ENCODE results near the gene GNG14. TPM values are rescaled to one million over a fixed set of nuclear protein-coding genes. Genes with fewer than 3 reads are reported as not detected.

GNG14 gene
- total and polyA plus RNA-seq, 2 of the 13 experiments (the other 11 are each of a cell fraction or from before 2014, with no cell fraction given): not detected

GRCh38 chr19:12681074-12681987 is 6.5 kb upstream of the GNG14 start, which contains the start of gene DHPS (continued):
- TF ChIP-seq, protein P1, sequence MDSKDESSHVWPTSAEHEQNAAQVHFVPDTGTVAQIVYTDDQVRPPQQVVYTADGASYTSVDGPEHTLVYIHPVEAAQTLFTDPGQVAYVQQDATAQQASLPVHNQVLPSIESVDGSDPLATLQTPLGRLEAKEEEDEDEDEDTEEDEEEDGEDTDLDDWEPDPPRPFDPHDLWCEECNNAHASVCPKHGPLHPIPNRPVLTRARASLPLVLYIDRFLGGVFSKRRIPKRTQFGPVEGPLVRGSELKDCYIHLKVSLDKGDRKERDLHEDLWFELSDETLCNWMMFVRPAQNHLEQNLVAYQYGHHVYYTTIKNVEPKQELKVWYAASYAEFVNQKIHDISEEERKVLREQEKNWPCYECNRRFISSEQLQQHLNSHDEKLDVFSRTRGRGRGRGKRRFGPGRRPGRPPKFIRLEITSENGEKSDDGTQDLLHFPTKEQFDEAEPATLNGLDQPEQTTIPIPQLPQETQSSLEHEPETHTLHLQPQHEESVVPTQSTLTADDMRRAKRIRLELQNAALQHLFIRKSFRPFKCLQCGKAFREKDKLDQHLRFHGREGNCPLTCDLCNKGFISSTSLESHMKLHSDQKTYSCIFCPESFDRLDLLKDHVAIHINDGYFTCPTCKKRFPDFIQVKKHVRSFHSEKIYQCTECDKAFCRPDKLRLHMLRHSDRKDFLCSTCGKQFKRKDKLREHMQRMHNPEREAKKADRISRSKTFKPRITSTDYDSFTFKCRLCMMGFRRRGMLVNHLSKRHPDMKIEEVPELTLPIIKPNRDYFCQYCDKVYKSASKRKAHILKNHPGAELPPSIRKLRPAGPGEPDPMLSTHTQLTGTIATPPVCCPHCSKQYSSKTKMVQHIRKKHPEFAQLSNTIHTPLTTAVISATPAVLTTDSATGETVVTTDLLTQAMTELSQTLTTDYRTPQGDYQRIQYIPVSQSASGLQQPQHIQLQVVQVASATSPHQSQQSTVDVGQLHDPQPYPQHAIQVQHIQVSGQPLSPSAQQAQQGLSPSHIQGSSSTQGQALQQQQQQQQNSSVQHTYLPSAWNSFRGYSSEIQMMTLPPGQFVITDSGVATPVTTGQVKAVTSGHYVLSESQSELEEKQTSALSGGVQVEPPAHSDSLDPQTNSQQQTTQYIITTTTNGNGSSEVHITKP (CRISPR knock-in tag; IDR thresholded peaks at IDR 0.05; ENCODE audit: low read depth): peak; percentile 41; the same call in 1 of the 2 replicates
- TF ChIP-seq RFX1 (IDR thresholded peaks at IDR 0.05) (no peak), SP4 (CRISPR knock-in tag; IDR thresholded peaks at IDR 0.05) (peak; percentile 52; the same call in 1 of the 2 replicates), ZNF710 (CRISPR knock-in tag; IDR thresholded peaks at IDR 0.05; ENCODE audit: borderline replicate concordance) (no peak), RNF2 (conservative IDR thresholded peaks at IDR 0.05; ENCODE audit: low read depth) (peak; percentile 84), HDAC6 (IDR thresholded peaks at IDR 0.05; ENCODE audit: low read depth, low read length) (no peak), TCF7L2 (IDR thresholded peaks at IDR 0.05; ENCODE audit: low read depth, low read length) (no peak)
- TF ChIP-seq, protein P2, sequence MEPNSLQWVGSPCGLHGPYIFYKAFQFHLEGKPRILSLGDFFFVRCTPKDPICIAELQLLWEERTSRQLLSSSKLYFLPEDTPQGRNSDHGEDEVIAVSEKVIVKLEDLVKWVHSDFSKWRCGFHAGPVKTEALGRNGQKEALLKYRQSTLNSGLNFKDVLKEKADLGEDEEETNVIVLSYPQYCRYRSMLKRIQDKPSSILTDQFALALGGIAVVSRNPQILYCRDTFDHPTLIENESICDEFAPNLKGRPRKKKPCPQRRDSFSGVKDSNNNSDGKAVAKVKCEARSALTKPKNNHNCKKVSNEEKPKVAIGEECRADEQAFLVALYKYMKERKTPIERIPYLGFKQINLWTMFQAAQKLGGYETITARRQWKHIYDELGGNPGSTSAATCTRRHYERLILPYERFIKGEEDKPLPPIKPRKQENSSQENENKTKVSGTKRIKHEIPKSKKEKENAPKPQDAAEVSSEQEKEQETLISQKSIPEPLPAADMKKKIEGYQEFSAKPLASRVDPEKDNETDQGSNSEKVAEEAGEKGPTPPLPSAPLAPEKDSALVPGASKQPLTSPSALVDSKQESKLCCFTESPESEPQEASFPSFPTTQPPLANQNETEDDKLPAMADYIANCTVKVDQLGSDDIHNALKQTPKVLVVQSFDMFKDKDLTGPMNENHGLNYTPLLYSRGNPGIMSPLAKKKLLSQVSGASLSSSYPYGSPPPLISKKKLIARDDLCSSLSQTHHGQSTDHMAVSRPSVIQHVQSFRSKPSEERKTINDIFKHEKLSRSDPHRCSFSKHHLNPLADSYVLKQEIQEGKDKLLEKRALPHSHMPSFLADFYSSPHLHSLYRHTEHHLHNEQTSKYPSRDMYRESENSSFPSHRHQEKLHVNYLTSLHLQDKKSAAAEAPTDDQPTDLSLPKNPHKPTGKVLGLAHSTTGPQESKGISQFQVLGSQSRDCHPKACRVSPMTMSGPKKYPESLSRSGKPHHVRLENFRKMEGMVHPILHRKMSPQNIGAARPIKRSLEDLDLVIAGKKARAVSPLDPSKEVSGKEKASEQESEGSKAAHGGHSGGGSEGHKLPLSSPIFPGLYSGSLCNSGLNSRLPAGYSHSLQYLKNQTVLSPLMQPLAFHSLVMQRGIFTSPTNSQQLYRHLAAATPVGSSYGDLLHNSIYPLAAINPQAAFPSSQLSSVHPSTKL (CRISPR knock-in tag; IDR thresholded peaks at IDR 0.05): no peak; the same call in 1 of the 2 replicates
- TF ChIP-seq, protein P3, sequence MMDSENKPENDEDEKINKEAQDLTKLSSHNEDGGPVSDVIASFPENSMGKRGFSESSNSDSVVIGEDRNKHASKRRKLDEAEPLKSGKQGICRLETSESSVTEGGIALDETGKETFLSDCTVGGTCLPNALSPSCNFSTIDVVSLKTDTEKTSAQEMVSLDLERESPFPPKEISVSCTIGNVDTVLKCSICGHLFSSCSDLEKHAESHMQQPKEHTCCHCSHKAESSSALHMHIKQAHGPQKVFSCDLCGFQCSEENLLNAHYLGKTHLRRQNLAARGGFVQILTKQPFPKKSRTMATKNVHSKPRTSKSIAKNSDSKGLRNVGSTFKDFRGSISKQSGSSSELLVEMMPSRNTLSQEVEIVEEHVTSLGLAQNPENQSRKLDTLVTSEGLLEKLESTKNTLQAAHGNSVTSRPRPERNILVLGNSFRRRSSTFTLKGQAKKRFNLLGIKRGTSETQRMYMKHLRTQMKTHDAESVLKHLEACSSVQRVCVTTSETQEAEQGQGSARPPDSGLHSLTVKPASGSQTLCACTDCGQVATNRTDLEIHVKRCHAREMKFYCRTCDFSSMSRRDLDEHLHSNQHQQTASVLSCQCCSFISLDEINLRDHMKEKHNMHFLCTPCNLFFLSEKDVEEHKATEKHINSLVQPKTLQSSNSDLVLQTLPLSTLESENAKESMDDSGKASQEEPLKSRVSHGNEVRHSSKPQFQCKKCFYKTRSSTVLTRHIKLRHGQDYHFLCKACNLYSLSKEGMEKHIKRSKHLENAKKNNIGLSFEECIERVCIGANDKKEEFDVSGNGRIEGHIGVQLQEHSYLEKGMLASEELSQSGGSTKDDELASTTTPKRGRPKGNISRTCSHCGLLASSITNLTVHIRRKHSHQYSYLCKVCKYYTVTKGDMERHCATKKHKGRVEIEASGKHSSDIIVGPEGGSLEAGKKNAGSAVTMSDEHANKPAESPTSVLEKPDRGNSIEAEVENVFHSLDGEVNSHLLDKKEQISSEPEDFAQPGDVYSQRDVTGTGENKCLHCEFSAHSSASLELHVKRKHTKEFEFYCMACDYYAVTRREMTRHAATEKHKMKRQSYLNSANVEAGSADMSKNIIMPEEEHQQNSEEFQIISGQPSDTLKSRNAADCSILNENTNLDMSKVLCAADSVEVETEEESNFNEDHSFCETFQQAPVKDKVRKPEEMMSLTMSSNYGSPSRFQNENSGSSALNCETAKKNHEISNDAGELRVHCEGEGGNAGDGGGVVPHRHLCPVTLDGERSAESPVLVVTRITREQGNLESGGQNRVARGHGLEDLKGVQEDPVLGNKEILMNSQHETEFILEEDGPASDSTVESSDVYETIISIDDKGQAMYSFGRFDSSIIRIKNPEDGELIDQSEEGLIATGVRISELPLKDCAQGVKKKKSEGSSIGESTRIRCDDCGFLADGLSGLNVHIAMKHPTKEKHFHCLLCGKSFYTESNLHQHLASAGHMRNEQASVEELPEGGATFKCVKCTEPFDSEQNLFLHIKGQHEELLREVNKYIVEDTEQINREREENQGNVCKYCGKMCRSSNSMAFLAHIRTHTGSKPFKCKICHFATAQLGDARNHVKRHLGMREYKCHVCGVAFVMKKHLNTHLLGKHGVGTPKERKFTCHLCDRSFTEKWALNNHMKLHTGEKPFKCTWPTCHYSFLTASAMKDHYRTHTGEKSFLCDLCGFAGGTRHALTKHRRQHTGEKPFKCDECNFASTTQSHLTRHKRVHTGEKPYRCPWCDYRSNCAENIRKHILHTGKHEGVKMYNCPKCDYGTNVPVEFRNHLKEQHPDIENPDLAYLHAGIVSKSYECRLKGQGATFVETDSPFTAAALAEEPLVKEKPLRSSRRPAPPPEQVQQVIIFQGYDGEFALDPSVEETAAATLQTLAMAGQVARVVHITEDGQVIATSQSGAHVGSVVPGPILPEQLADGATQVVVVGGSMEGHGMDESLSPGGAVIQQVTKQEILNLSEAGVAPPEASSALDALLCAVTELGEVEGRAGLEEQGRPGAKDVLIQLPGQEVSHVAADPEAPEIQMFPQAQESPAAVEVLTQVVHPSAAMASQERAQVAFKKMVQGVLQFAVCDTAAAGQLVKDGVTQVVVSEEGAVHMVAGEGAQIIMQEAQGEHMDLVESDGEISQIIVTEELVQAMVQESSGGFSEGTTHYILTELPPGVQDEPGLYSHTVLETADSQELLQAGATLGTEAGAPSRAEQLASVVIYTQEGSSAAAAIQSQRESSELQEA (CRISPR knock-in tag; IDR thresholded peaks at IDR 0.05; ENCODE audit: not compliant biosample characterization): no peak
